Right lobe of liver (tissue), 4 donors: ENCODE data around the gene C18orf63.

Experiments used
- POLR2A ChIP-seq: fragments of 450-650 bp; IDR thresholded peaks from one replicate; pipeline ENCODE4 v1.6.1; 2017; ENCODE audit warnings: antibody characterized with exemption, mild to moderate bottlenecking
- TF ChIP-seq, protein P1 (sequence below), 4 donors: fragments of 200-600 bp in 3 of 4; fragments of 450-650 bp in 1 of 4; IDR thresholded peaks; one replicate each; pipeline versions ENCODE4 v1.5.1 to v1.8.0; 2016 to 2022; ENCODE audit warnings: antibody characterized with exemption in 4 of 4, mild to moderate bottlenecking in 2 of 4
- donor health status: DM: no; HTN: no; CAD: no.
- donor health status: DM: no; HTN: no; CAD: no.
- donor health status: DM: no; HTN: yes; CAD: no.

DNA sequence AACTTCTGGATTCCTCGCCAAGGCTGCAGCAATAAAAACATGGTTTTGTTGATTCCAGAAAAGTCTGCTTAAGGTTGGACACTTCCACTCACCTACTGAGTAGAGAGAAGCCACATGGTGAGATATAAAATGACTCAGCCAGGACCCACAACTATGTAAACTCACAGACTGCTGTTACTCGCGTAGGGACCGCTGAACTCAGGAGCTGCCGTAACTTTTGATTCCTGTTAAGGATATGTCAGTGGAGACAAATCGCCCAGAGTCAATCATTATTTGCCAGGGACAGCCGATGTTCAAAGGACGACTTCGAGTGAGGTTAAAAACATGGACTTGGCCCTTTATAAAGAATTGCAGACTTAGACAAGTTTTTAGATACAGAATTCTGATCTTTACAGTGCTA, 49.5 kb upstream of the C18orf63 start:
- TF ChIP-seq, protein P1, sequence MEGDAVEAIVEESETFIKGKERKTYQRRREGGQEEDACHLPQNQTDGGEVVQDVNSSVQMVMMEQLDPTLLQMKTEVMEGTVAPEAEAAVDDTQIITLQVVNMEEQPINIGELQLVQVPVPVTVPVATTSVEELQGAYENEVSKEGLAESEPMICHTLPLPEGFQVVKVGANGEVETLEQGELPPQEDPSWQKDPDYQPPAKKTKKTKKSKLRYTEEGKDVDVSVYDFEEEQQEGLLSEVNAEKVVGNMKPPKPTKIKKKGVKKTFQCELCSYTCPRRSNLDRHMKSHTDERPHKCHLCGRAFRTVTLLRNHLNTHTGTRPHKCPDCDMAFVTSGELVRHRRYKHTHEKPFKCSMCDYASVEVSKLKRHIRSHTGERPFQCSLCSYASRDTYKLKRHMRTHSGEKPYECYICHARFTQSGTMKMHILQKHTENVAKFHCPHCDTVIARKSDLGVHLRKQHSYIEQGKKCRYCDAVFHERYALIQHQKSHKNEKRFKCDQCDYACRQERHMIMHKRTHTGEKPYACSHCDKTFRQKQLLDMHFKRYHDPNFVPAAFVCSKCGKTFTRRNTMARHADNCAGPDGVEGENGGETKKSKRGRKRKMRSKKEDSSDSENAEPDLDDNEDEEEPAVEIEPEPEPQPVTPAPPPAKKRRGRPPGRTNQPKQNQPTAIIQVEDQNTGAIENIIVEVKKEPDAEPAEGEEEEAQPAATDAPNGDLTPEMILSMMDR (IDR thresholded peaks at IDR 0.05): no peak
- peak; percentile 16 for TF ChIP-seq POLR2A
